GM18511 (cell line): ENCODE data around the gene ABCC12.
"Not testable (repeated sequence)": the region's sequence is repeated elsewhere in the genome, so short reads cannot be mapped to it uniquely, and the experiment has no call there.

Source experiments
- ATAC-seq: cut with Tn5 transposase; IDR thresholded peaks from one replicate; pipeline ENCODE4 v1.9.1; 2021; ENCODE audit warnings: mild to moderate bottlenecking, moderate library complexity; ENCODE audit not compliant: unreplicated experiment

The ABCC12 gene

DNA sequence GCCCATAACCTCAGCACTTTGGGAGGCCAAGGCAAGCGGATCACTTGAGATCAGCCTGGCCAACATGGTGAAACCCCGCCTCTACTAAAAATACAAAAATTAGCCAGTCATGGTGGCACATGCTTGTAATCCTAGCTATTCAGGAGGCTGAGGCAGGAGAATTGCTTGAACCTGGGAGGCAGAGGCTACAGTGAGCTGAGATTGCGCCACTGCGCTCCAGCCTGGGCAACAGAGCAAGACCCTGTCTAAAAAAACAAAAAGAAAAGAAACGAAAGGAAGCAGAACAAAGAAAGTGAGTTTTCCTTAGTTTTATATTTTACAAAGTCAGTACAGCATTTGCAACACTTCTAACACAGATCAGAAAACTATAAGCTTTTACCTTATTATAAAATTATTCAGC, 10.8 kb upstream of the ABCC12 start:
- not testable (repeated sequence) for ATAC-seq

DNA sequence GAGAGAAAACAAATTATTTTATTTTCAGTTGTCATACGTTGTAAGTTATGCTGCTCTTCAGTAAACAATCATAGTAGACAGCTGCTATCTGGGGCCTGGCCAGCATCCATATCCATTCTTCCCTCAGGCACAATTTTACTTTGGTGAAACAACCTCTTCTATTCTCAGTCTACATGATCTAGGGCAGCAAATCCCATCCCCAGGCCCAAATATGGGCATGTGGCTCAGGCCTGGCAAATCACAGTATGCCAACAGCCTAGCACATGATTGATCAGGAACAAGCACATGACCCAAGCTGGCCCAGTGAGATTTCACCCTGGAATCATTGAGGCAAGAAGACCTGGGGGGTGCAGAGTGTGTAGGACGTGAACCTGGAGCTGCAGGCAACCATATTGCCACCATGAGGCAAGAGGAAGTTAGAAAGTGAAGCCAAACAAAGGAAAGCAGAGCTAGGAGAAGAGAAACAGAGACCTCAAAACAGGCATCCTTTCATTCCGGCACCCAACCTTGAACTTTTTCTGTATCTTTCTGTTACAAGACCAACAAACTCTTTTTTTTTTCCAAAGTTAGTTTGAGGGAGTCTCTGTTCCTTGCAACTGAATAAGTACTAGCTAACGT, 10.3 kb upstream of the ABCC12 start:
- no peak for ATAC-seq

DNA sequence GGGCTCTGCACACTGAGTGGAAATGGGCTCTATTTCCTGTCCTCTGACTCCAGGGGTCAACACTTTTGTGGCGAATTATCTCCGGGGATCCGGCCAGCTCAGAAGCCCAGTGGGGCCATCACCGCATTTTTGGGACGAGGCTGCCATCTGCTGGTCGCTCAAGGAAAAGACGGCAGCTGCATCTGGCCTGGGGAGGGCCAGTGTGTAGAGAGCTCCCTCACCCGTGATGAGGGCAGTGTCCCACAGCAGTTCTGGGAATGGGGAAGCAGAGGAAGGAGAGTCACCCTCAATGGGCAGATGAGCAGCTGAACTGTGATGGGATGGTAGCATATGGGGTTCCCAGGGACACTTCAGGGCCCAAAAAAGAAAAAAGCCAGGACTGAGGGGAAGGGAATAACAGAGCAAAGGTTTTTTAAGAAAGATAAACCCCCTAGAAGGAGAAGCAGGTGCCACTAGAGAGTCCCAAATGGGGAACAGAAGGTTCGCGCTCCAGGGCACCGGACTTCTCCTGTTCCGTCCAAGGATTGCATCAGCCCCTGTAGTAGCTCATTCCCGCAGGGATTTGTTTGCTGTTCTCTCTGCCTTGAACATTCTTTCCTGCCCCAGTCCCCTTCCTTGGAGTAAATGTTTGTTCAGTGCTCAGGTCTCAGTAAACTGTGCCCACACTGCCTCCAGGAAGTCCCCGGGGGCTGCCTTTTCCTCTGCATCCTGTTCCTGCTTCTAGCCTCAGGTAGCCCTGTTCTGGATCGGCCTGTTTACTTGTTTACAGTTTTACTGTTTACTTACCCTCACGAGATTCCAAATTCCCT, 9.3 kb upstream of the ABCC12 start:
- ATAC-seq: peak; percentile 94

DNA sequence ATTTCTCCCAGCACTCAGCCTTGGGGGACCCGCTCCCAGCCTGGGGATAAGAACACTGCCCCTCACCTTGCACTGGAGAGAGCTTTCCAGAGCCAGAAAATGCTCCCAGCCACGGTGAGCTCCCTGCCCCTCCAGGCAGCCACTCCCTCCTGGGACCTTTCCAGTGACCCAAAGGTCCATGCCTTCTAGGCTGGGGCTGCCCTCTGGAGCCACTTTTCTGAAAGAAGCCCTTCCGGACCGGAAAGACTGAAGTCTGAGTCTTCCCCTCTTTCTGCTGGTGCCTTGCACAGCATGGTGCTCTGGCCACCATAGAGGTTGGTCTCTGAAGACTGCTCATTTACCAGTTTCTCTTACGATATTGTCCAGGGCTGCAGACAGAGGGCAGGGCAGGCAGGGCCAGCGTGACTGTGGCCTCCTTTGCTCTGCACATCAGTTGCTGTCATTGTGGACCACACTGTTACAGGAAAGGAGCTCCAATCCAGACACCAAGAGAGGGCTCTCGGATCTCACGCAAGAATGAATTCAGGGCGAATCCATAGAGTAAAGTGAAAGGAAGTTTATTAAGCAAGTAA, 7.1 kb upstream of the ABCC12 start:
- no peak for ATAC-seq

DNA sequence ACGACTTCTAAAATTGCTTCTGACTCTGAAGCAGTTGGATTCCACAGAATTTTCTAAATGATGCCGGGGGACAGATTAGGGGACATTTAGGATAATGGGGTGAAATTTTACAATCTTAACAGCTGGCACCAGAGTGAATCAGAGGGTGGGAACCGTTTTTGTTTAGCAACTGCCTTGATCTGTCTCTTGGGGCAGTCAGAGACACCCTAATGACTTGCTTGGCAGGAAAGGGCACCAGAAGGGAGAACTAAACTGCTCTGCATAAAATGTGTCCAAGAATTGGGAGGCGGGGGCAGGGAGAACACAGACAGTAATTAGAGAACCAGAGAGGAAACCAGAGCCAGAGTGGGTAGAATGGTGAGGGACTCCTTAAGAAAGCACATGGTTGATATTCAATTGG, 6.1 kb upstream of the ABCC12 start:
- ATAC-seq: no peak

DNA sequence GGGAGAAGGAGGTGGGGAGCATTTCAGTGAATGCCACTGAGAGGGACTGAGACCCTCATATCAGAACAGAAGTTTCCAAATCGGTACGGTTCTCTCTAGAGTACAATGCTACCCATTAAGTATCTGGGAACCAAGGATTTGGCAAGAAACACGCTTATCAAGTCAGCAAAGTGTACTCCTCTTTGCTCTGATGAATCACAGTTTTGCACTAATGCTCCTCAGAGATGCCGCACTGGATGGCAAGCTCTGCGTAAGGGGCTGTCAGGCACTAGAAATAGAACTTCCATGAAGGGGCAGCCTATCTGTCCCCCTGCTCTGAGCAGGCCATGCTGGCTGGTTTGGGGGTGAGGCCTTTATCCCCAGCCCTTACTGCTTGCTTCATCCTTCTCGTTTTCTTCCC, 4.8 kb upstream of the ABCC12 start:
- ATAC-seq: no peak

DNA sequence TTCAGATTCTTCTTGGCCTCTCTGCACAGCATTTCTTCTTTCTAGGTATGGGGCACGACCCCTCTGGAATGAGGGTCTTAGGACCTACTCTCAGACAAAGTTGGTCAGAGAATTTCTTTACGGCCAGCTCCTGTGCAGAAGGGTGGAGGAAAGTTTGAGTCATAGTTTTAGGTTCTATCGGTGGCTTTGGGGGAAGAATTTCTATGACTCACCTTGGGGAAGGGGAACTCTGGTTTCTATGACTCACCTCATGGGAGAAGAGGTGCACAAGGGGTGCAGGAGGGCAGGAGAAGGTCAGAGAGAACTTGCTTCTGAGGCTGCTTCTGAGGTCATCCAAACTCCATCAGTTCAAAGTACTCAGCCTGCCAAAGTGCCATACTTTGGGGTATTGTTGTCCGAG, 2.5 kb upstream of the ABCC12 start:
- ATAC-seq: peak; percentile 91

DNA sequence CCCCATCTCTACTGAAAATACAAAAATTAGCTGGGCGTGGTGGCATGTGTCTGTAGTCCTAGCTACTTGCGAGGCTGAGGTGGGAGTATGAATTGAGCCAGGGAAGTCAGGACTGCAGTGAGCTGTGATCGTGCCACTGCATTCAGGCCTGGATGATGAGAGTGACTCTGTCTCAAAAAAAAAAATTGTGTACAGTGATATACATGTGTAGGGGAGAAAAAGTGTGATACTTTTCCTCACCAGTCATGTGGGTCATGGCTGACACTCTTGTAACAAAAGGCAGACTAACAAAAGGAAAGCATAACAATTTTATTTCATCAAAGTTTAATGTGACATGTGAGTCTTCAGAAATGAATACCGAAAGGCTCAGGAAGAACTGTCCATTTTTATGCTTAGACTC, 2.0 kb upstream of the ABCC12 start:
- peak; percentile 11 for ATAC-seq

DNA sequence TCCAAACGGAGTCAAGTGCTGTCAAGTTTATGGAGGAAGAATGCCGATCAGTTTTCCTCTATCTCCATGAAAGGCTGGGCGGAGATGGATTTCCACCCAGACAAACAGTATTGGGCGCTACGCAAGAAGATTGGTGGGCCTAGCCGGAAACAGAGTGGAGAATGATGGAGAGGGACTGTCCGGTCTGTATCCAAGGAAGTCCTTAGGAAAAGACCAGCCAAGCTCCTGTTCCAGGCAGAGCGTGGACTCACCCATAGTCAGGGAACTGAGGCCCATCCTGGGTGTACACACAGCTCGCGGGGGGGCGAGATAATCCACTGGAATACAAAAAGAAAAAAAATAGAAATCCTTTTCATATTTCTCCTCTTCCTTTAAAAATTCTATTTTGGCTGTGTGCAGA, 1.5 kb upstream of the ABCC12 start:
- ATAC-seq: no peak

DNA sequence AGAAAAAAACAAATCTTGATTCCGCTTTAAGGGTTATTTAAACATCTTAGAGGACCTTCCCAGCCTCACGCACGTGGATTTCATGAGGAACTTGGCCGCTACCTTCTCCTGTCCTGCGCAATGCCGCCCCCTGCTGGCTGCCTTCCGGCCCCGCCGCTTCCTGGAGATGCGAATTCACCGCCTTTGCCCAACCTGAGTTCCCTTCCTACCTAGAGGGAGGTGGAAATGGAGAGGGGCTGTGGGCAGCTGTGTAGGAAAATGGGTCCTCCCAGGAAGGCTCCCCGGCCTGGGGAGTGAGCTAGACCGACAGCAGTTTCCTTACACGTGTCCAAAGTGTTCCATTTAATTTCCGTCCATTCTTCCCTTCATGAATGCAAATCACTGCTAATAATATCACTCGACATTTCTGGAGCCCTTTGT, 1.0 kb upstream of the ABCC12 start:
- ATAC-seq: no peak

DNA sequence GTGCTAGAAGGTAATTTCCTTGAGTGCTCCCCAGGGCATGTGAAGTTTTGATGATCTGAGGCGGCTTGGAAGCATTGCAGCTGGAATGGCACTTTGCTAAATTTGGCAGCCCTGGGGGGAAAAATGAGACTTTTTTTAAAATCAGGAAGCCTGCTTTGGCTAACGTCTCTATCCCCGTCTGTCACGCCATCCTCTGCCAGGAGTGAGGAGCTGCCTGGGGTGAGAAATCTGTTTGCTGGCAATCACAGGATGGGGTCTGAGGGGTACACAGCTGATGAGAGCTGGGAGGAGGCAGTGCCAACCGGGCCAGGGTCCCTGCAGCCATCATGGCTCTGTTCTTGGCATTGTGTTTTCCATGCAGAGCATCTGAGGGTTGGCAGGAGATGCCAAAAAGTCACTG, 2.0 kb downstream of the ABCC12 start:
- ATAC-seq: no peak

DNA sequence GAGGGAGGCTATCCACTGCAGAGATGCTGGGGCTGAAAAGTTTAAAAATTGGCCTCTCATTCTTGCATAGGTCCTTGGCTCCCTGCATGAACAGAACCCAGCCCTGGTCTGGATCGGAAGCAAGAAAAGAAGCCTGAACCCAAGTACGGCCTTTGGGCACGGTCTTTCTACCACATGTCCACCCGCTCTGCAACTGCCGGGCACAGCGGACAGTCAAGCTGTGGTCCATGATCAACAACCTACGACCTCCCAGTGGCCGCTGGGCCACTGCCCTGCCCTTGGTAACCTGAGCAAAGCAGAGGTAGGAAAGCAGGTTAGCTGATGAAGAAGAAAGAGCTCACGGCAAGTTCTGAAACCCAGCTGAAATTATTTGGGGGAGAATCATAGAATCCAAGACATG, 3.6 kb downstream of the ABCC12 start:
- ATAC-seq: no peak

DNA sequence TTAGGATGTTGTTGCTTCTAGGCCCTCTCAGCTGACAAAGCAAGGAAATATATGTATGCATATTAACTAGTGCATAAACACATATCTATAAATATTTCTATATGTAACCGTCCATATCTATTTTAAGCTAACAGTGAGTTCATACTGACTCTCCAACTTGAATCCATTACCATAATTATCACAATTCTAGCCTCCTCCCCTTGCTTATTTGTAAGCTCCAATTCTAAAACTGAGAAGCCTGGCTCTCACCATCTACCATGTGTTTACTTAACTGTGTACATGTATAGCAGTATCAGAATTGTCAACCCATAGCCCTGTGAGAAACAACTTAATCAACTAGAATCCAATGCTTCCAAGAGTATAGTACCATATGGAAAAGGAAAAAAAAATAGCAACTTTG, 5.1 kb downstream of the ABCC12 start:
- no peak for ATAC-seq

DNA sequence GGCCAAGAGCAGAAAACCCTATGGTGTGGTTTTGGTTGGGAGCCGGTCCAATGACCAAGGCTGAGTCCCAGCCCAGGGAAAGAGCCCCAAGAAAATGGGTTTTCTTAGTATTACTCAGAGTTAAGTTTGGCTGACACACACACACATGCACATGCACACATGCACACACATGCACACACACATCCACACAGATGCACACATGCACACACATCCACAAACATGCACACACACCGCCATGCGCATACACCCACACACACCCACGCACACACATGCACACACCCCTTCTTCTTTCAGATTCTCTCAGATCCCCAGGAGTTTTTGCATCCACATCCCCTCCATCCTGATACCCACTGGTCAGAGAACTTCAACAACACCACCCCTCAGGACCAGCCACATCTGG, 9.1 kb downstream of the ABCC12 start:
- no peak for ATAC-seq

DNA sequence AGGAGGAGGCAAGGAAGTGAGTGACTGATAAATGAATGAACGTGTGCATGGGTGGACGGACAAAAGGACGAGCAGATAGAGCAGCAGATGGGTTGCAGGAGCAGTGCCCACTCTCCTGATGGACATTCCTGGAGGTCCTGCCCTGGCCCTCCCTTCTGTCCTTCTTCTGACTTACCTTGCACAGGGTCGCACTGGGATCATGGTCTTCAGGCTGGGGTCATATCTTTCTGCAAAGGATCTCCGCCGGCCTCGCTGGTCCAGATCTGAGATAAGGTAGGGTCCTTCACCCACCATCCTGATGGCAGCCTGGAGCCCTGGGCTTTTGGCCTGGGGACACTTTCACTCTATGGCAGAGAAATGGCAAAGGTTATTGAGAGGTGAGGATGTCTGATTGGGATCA, 9.7 kb downstream of the ABCC12 start:
- ATAC-seq: no peak

DNA sequence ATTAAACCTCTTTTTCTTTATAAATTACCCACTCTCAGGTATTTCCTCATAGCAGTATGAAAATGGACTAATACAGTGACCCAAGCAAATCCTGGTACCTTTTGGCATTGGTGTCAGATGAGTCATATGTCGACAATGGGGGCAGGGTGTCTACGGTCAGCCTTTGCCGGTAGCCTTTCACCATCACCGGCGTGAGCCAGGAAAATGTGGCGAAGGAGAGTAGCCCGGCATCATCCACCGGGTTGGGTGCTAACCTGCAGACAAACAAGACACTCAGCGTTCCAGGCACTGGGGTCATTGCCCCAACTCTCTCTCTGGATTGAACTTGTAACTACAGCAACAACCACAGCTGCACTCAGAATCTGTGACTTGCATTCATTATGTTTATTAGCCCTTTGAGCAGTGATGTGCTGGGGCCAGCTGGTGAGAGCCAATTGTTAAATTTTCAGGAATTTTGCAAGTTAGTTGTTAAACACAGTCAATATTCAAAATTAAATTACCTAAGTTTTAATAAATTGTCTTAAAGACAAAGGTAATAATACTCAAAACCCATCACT, 11.9 kb downstream of the ABCC12 start:
- no peak for ATAC-seq

DNA sequence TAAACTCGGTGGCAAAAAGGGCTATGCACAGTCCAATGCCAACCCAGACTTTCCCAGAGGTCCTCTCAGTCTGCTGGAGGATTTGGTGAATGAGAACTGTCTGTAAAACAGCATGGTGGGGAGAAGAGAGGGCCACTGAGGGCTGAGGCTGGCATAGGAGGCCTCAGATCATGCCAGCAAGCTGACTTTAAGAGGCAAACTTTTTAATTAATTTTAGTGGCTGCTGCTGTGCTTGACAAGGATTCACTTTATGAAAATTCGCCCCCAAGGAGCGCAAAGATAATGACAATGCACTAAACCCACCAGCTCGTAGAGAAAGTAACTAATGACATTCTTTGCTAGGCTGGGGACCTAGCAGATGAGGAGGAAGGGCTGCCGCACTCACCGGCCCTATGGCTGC, 15.0 kb downstream of the ABCC12 start:
- ATAC-seq: no peak

DNA sequence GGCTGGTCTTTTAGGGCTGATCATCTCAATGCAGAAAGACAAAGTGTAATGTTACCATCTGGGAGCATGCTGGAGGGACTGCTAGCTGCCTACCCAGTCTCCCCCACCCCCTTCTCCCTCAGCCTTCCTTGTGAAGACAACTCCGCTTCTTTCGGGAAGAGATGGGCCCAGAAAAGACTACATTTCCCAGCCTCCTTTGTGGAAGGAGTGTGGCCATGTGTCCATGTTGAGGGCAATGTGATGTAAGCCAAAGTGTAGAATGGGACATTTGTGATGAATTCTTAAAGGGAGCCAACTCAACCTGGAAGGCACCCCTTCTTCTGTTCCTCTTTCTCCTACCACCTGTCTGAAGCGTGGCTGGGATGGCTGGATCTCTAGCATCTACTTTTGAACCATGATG, 16.3 kb downstream of the ABCC12 start:
- ATAC-seq: no peak

DNA sequence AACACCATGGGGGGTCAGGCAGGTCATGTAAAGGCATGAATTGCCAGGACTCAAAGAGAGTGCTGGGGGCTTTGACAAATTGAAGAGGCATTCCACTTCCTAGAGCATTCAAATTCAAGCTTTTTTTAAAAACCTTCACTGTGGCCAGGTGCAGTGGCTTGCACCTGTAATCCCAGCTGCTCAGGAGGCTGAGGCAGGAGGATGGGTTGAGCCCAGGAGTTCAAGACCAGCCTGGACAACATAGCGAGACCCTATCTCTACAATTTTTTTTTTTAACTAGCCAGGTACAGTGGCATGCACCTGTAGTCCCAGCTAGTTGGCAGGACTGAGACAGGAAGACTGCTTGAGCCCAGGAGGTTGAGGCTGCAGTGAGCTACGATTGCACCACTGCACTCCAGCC, 17.2 kb downstream of the ABCC12 start:
- no peak for ATAC-seq

DNA sequence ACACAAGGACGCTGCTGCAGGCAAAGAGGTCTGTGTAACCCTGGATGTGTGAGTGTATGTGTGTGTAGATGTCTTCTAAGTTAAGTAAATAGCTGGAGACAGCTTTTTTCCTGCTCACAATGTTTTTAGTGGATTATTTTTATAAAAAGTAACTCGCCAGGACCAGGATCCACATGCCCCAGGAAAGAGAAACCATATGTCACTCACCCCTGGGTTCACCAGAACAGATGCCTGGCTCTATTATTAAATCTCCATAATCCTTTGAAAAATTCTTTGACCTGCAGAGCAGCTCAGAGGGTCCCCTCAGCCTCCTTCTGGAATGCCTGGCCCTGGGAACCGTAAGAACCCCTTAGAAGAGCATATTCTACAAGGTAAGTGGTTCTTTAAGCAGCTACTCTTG, 18.0 kb downstream of the ABCC12 start:
- ATAC-seq: no peak

DNA sequence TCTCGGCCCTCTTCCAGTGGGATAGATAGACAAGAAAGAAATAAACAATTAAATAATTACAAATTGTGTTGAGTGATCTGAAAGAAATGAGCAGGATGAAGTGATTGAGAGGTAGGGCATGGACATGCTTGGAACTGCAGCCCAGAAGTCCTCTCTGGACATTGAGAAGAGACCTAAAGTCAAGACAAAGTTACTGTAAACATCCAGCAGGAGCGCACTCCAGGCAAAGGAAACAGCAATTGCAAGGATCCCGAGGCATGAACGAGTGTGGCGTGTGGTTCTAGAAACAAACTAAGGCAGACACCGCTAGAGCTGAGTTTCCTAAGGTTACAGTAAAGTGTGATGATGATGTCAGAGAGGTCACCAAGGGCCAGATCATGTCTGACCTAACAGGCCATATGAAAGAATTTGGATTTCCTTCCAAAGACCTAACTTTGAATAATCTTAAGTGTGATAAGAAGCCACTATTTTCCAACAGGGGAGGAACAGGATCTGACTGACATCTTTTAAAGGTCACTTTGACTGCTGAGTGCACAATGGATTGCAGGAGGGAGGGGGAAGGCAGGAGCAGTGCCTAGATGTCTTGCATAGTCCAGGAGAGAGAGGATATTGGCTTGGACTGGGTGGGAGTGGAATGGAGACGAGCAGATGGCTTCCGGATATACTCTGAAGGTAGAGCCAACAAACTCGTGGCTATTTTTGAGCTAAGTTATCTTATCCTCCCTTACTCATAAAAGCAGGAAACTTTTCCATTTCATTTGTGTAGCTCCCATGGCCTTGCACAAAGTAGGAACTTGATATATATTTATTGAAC, 19.0 kb downstream of the ABCC12 start:
- no peak for ATAC-seq
